GM19025 (cell line): ENCODE results near the gene RGS10.

Experiments
- ATAC-seq: cut with Tn5 transposase; IDR thresholded peaks from one replicate; pipeline ENCODE4 v1.9.1; 2021; ENCODE audit warnings: mild to moderate bottlenecking, low read depth, moderate library complexity; ENCODE audit not compliant: unreplicated experiment

Gene RGS10

GRCh38 chr10:119499677-119500002 lies 42.9 kb downstream of the RGS10 start:
- ATAC-seq, result no peak

GRCh38 chr10:119498889-119499676 lies 43.4 kb downstream of the RGS10 start:
- no peak for ATAC-seq

DNA sequence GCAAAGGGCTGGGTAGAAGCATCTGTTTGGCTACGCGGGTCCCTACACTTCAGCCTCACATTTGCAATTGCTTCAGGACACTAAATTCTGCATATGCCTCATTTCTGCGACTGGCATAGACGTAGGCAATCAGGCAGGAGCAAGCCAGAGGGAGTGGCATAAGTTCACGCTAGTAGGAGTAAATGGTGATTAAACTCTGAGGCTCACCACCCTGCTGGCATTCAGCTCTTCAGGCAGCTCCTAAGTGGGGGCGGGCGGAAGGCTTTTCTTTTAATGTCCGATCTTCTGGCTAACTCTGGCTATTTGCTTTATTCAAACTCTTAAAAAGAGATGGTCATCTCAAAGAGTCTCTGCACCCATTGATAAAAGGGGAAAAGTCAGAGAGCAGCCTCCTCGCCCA lies 45.3 kb downstream of the RGS10 start:
- no peak for ATAC-seq

GRCh38 chr10:119496273-119496672 lies 46.2 kb downstream of the RGS10 start:
- ATAC-seq, result peak; percentile 93

GRCh38 chr10:119495545-119495944 lies 47.0 kb downstream of the RGS10 start:
- ATAC-seq, result no peak

DNA sequence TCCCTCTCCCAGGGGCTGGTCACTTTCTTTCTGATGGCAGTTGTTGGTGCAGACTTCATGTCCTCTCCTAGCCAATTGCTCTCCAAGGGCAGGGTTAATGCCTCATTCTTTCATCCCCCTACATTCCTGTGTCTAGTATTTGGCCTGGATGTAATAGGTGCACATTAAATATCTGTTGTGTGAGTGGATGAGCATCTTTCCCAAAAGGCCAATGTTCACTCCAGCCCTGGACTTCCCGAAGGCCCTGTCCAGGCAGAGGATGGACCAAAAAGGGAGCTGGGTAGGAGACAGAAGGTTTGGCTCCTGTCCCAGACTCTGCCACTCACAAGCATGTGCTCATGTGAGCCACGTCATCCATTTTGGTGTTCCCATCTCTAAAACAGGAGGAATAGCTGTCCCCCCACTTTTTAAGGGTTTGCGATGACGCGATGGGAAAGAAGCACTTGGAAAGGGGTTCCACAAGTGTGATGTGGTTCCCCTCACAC lies 47.5 kb downstream of the RGS10 start:
- ATAC-seq, result no peak

GRCh38 chr10:119494236-119495020 lies 48.1 kb downstream of the RGS10 start:
- no peak for ATAC-seq

DNA sequence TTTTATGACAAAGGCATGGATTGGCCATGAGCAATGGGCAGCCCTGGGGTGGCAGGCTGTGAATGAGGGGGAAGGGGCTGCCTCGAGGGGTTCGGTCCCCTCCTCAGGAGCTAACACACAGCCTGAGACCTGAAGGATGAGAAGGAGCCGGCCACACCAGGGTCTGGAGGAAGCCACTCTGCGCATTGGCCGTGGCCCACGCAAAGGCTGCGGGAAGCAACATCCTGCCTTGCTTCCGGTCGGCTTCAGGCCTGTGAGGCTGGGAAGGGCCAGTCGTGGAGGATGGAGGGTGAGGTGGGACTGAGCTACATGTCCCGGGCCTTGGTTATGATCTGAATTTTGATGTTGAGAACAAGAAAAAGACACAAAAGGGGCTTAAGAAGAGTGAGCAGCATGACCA lies 49.4 kb downstream of the RGS10 start:
- no peak for ATAC-seq

- no peak for ATAC-seq
Measured at GRCh38 chr10:119491966-119492757, 50.4 kb downstream of the RGS10 start.

GRCh38 chr10:119489991-119490326 lies 52.6 kb downstream of the RGS10 start:
- no peak for ATAC-seq

DNA sequence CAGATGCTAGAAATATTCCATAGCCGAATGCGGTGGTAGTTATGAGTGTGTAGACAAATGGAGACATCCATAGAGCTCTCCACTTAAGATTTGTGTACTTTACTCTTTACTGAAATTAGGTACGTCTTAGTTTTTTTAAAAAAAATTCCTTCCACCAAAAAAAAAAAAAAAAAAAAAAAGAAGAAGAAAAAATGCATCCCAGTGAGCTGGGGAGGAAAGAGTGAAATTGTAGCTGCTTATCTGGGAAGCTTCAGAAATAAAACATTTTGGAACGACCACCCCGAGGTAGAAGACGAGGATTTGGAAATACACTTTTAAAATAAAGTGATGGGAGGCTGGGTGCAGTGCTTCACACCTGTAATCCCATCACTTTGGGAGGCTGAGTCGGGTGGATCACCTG lies 53.8 kb downstream of the RGS10 start:
- ATAC-seq, result no peak

DNA sequence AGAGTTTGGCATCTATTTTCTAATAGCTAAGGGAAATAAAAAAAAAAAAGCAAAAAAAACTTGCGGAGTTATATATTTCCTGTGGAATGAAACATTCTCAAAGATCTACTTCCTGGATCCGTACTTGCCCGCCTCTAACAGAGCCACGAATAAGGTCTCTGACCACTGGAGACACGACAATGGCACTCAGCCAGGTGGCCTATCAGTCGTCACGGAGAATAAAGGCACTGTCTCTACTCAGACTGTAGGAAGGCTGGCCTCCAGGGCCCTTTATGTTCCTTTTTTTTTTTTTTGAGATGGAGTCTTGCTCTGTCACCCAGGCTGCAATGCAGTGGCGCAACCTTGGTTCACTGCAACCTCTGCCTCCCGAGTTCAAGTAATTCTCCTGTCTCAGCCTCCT lies 58.7 kb downstream of the RGS10 start:
- ATAC-seq, result no peak

DNA sequence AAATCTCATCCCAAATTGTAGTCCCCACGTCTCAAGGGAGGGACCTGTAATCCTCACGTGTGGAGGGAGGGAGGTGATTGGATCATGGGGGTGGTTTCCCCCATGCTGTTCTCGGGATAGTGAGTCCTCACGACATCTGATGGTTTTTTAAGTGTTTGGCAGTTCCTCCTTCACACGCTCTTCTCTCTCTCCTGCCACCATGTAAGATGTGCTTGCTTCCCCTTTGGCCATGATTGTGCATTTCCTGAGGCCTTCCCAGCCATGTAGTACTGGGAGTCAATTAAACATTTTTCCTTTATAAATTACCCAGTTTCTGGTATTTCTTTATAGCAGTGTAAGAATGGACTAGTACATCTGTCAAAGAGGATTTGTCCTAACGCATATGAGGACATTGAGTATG lies 59.5 kb downstream of the RGS10 start:
- no peak for ATAC-seq

DNA sequence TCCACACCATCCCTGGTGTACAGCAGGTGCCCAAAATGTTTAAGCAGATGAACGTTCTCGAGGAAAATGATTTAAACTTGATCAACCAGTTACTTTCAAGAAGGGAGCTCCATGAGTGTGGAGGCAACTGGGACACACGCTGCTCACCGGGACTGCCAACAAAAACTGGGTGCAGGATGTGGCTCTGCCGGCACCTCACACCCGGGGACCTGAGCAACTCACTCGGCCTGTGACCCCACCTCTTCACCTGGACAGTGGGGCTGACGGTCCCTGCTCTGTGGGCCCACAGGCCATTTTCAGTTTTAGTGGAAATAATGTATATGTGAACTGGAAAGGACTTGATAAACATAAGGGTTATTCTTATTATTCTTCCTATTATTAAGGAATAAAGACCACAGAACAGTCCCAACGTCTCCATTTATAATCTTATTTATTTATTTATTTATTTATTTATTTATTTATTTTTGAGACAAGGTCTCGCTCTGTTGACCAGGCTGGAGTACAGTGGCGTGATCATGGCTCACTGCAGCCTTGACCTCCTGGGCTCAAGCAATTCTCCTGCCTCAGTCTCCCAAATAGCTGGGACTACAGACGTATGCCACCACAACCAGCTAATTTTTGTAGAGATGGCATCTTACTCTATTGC lies 60.6 kb downstream of the RGS10 start:
- ATAC-seq, result no peak

- no peak for ATAC-seq
Measured at GRCh38 chr10:119480667-119481066, 61.9 kb downstream of the RGS10 start.

DNA sequence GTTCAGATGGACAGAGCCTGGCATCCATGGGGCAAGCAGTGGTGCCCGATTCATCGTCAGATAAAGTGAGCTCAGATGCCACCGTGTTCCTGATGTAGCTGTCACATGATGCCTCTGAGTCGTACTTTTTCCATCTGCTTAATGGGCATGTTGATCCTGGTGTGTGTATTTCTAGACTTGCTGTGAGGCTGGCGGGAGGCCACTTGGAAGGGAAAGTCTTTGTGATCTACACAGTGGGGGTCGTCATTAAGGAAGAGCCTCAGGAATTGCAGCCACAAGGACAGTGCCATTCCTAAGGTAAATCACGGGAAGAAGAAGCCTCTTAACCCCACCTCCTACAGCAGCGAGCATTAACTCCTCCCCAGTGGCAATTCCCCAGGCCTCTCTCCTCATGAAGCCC lies 63.0 kb downstream of the RGS10 start:
- ATAC-seq, result no peak

DNA sequence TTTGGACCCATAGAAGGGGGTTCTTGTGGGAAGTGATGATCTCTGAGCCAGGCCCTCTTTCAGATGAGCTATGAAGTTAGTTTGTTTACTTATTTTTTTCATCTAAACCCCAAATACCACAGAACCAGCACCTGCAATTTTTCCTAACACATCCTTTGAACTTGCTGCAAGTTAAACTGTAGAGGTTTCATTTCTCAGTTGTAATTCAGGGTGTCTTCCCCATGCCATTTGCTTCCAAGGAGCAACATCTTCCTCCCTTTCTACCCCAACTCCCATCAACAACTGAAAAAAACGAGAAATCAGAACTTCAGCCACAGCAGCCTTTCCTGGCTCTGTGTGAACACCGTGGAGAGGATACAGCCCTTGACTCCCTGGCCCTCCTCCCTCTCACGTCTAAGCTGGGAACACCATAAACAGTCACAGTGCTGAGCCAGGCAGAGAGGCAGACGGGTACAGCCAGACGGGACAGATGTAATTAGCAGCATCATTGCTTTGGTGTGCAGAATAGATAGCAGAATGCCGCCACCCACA lies 63.6 kb downstream of the RGS10 start:
- no peak for ATAC-seq

DNA sequence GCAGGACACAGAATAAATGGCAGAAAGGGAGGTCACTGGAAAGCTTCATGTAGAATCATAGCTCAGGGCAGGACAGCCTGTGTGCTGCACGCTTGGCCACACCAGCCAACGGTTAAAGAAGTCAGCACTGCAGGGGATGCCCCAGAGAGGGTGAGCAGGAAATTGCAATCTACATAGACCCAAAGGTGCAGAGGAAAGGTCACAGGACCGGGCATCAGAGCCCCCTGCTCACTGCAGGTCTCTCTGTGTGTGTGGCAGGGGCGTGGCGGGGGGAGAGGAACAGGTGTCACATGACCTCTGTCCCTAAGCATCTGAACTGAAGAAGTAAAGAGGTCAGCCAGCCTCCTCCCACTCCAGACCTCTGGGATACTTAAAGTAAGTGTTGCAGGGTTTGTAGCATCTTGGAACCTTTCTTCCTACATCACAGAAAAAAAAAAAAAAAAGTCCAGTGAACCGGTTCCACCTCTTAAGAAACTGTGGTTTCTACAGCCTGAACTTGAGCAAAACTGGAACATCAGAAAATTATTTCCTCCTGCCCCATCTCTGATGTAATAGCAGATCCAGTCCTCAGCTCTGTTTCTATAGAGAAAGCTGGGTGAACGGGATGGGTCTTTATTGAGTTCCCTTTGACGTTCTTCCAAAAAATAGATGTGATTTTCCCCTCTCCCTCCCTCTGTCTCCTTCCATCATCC lies 64.3 kb downstream of the RGS10 start:
- peak; percentile 80 for ATAC-seq

DNA sequence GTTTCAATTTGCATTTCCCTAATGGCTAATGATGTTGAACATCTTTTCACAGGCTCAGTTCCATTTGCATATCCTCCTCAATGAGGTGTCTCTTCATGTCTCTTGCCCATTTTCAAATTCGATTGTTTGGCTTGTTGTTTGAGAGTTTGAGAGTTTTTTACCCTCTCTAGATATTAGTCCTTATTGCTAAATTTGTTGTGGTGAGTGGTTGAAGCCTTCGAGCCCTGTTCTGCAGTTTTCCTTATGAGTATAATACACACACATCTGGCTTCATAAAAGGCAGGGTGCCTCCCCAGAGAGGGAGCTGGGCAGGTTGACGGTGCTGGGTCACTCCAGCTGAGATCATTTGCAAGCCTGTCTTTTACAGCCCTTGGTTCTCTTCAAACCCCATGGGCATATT lies 65.1 kb downstream of the RGS10 start:
- ATAC-seq, result peak; percentile 68

GRCh38 chr10:119474606-119475005 lies 67.9 kb downstream of the RGS10 start:
- no peak for ATAC-seq
